ENCODE measurements around the gene PPP1R1C. TPM values are rescaled to one million over a fixed set of nuclear protein-coding genes. Genes with fewer than 3 reads are reported as not detected.

Gene PPP1R1C
- total RNA-seq, 1 experiment from 2014 or later = 3.4 TPM

DNA sequence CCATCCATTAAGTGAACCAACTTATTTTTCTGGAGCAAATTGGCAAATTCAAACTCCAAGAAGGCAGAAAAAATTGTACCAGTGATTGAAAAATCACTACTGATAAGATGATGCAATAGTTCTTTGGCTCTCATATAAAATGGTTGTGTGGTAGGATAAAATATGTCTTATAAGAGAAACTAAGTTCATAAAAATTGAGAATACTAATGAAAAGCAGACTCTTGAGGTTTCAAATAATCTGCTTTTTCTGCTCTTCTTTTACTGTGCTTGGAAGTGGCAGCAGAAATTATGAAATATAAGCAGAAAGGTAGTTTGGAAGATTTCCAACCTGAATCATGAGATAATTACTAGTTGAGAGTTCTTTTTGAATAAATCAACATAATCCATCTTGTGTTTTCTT, 61.9 kb downstream of the PPP1R1C start (continued):
- TF ChIP-seq, protein P1, sequence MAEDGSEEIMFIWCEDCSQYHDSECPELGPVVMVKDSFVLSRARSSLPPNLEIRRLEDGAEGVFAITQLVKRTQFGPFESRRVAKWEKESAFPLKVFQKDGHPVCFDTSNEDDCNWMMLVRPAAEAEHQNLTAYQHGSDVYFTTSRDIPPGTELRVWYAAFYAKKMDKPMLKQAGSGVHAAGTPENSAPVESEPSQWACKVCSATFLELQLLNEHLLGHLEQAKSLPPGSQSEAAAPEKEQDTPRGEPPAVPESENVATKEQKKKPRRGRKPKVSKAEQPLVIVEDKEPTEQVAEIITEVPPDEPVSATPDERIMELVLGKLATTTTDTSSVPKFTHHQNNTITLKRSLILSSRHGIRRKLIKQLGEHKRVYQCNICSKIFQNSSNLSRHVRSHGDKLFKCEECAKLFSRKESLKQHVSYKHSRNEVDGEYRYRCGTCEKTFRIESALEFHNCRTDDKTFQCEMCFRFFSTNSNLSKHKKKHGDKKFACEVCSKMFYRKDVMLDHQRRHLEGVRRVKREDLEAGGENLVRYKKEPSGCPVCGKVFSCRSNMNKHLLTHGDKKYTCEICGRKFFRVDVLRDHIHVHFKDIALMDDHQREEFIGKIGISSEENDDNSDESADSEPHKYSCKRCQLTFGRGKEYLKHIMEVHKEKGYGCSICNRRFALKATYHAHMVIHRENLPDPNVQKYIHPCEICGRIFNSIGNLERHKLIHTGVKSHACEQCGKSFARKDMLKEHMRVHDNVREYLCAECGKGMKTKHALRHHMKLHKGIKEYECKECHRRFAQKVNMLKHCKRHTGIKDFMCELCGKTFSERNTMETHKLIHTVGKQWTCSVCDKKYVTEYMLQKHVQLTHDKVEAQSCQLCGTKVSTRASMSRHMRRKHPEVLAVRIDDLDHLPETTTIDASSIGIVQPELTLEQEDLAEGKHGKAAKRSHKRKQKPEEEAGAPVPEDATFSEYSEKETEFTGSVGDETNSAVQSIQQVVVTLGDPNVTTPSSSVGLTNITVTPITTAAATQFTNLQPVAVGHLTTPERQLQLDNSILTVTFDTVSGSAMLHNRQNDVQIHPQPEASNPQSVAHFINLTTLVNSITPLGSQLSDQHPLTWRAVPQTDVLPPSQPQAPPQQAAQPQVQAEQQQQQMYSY (CRISPR knock-in tag; IDR thresholded peaks at IDR 0.05) = no peak
- no peak for TF ChIP-seq RORB (CRISPR knock-in tag; IDR thresholded peaks at IDR 0.05)
- TF ChIP-seq GTF2I (CRISPR knock-in tag; conservative IDR thresholded peaks at IDR 0.05) = no peak
- TF ChIP-seq, protein P2, sequence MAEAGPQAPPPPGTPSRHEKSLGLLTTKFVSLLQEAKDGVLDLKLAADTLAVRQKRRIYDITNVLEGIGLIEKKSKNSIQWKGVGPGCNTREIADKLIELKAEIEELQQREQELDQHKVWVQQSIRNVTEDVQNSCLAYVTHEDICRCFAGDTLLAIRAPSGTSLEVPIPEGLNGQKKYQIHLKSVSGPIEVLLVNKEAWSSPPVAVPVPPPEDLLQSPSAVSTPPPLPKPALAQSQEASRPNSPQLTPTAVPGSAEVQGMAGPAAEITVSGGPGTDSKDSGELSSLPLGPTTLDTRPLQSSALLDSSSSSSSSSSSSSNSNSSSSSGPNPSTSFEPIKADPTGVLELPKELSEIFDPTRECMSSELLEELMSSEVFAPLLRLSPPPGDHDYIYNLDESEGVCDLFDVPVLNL (CRISPR knock-in tag; IDR thresholded peaks at IDR 0.05; ENCODE audit: borderline replicate concordance, low read depth) = no peak
- no peak for TF ChIP-seq ZNF416 (CRISPR knock-in tag; IDR thresholded peaks at IDR 0.05)
- TF ChIP-seq NFE2L1 (CRISPR knock-in tag; IDR thresholded peaks at IDR 0.05) = no peak
- TF ChIP-seq, protein P3, sequence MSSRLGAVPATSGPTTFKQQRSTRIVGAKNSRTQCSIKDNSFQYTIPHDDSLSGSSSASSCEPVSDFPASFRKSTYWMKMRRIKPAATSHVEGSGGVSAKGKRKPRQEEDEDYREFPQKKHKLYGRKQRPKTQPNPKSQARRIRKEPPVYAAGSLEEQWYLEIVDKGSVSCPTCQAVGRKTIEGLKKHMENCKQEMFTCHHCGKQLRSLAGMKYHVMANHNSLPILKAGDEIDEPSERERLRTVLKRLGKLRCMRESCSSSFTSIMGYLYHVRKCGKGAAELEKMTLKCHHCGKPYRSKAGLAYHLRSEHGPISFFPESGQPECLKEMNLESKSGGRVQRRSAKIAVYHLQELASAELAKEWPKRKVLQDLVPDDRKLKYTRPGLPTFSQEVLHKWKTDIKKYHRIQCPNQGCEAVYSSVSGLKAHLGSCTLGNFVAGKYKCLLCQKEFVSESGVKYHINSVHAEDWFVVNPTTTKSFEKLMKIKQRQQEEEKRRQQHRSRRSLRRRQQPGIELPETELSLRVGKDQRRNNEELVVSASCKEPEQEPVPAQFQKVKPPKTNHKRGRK (CRISPR knock-in tag; IDR thresholded peaks at IDR 0.05; ENCODE audit: borderline replicate concordance) = no peak
- TF ChIP-seq SMAD4 (CRISPR knock-in tag; IDR thresholded peaks at IDR 0.05) = no peak
- TF ChIP-seq, protein P4, sequence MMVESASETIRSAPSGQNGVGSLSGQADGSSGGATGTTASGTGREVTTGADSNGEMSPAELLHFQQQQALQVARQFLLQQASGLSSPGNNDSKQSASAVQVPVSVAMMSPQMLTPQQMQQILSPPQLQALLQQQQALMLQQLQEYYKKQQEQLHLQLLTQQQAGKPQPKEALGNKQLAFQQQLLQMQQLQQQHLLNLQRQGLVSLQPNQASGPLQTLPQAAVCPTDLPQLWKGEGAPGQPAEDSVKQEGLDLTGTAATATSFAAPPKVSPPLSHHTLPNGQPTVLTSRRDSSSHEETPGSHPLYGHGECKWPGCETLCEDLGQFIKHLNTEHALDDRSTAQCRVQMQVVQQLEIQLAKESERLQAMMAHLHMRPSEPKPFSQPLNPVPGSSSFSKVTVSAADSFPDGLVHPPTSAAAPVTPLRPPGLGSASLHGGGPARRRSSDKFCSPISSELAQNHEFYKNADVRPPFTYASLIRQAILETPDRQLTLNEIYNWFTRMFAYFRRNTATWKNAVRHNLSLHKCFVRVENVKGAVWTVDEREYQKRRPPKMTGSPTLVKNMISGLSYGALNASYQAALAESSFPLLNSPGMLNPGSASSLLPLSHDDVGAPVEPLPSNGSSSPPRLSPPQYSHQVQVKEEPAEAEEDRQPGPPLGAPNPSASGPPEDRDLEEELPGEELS (CRISPR knock-in tag; IDR thresholded peaks at IDR 0.05) = no peak

DNA sequence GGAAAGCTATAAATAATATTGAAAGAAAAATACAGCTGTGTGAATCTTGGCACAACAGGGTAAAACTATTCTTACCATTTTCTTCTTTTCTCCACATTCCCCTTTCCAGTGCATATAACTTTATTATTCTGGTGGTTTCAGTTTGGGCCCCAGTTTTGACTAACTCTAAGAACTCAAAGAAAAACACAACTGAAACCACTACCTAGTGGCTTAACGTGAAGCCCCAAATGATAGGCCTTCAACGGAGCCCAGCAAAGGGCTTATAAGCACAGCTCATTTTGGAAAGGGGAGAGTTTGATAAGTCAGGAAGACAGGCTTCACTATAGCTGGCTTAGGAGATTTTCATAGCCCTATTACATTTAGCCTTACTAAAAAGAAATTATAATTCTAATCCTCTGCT, 62.4 kb downstream of the PPP1R1C start:
- Mint-ChIP-seq H3K4me1 (peaks cover 9% of the 10 kb centered on the region), H3K4me3 (no peak overlapping the region)
- CTCF ChIA-PET = no interaction called here
- TF ChIP-seq ZNF263 (CRISPR knock-in tag; IDR thresholded peaks at IDR 0.05; ENCODE audit: low read depth) (no peak), GABPB1 (CRISPR knock-in tag; IDR thresholded peaks at IDR 0.05) (no peak), GRHL2 (CRISPR knock-in tag; IDR thresholded peaks at IDR 0.05; ENCODE audit: insufficient replicate concordance, severe bottlenecking) (no peak), MYBL2 (CRISPR knock-in tag; IDR thresholded peaks at IDR 0.05) (no peak), ZNF671 (CRISPR knock-in tag; IDR thresholded peaks at IDR 0.05) (no peak)
- TF ChIP-seq, protein P5, sequence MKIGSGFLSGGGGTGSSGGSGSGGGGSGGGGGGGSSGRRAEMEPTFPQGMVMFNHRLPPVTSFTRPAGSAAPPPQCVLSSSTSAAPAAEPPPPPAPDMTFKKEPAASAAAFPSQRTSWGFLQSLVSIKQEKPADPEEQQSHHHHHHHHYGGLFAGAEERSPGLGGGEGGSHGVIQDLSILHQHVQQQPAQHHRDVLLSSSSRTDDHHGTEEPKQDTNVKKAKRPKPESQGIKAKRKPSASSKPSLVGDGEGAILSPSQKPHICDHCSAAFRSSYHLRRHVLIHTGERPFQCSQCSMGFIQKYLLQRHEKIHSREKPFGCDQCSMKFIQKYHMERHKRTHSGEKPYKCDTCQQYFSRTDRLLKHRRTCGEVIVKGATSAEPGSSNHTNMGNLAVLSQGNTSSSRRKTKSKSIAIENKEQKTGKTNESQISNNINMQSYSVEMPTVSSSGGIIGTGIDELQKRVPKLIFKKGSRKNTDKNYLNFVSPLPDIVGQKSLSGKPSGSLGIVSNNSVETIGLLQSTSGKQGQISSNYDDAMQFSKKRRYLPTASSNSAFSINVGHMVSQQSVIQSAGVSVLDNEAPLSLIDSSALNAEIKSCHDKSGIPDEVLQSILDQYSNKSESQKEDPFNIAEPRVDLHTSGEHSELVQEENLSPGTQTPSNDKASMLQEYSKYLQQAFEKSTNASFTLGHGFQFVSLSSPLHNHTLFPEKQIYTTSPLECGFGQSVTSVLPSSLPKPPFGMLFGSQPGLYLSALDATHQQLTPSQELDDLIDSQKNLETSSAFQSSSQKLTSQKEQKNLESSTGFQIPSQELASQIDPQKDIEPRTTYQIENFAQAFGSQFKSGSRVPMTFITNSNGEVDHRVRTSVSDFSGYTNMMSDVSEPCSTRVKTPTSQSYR (CRISPR knock-in tag; IDR thresholded peaks at IDR 0.05) = no peak
- TF ChIP-seq, protein P6, sequence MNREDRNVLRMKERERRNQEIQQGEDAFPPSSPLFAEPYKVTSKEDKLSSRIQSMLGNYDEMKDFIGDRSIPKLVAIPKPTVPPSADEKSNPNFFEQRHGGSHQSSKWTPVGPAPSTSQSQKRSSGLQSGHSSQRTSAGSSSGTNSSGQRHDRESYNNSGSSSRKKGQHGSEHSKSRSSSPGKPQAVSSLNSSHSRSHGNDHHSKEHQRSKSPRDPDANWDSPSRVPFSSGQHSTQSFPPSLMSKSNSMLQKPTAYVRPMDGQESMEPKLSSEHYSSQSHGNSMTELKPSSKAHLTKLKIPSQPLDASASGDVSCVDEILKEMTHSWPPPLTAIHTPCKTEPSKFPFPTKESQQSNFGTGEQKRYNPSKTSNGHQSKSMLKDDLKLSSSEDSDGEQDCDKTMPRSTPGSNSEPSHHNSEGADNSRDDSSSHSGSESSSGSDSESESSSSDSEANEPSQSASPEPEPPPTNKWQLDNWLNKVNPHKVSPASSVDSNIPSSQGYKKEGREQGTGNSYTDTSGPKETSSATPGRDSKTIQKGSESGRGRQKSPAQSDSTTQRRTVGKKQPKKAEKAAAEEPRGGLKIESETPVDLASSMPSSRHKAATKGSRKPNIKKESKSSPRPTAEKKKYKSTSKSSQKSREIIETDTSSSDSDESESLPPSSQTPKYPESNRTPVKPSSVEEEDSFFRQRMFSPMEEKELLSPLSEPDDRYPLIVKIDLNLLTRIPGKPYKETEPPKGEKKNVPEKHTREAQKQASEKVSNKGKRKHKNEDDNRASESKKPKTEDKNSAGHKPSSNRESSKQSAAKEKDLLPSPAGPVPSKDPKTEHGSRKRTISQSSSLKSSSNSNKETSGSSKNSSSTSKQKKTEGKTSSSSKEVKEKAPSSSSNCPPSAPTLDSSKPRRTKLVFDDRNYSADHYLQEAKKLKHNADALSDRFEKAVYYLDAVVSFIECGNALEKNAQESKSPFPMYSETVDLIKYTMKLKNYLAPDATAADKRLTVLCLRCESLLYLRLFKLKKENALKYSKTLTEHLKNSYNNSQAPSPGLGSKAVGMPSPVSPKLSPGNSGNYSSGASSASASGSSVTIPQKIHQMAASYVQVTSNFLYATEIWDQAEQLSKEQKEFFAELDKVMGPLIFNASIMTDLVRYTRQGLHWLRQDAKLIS (CRISPR knock-in tag; IDR thresholded peaks at IDR 0.05; ENCODE audit: borderline replicate concordance) = no peak
- TF ChIP-seq, protein P7, sequence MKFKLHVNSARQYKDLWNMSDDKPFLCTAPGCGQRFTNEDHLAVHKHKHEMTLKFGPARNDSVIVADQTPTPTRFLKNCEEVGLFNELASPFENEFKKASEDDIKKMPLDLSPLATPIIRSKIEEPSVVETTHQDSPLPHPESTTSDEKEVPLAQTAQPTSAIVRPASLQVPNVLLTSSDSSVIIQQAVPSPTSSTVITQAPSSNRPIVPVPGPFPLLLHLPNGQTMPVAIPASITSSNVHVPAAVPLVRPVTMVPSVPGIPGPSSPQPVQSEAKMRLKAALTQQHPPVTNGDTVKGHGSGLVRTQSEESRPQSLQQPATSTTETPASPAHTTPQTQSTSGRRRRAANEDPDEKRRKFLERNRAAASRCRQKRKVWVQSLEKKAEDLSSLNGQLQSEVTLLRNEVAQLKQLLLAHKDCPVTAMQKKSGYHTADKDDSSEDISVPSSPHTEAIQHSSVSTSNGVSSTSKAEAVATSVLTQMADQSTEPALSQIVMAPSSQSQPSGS (CRISPR knock-in tag; IDR thresholded peaks at IDR 0.05; ENCODE audit: borderline replicate concordance, low read depth) = no peak
- TF ChIP-seq, protein P8, sequence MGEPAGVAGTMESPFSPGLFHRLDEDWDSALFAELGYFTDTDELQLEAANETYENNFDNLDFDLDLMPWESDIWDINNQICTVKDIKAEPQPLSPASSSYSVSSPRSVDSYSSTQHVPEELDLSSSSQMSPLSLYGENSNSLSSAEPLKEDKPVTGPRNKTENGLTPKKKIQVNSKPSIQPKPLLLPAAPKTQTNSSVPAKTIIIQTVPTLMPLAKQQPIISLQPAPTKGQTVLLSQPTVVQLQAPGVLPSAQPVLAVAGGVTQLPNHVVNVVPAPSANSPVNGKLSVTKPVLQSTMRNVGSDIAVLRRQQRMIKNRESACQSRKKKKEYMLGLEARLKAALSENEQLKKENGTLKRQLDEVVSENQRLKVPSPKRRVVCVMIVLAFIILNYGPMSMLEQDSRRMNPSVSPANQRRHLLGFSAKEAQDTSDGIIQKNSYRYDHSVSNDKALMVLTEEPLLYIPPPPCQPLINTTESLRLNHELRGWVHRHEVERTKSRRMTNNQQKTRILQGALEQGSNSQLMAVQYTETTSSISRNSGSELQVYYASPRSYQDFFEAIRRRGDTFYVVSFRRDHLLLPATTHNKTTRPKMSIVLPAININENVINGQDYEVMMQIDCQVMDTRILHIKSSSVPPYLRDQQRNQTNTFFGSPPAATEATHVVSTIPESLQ (CRISPR knock-in tag; IDR thresholded peaks at IDR 0.05) = no peak

More for the DNA sequence above, 62.4 kb downstream of the PPP1R1C start:
- no peaks in the 10 kb centered on the region for H3K27me3 Mint-ChIP-seq (ENCODE audit: low read depth)
- no peaks in the 10 kb centered on the region for H3K9me3 Mint-ChIP-seq
- no peak for DNase-seq (ENCODE audit: low spot score)
- ATAC-seq = no peak
- no peaks in the 10 kb centered on the region for H3K36me3 Mint-ChIP-seq
- POLR2A ChIA-PET = no interaction called here
- H3K27ac Mint-ChIP-seq = no peak overlapping the region
